Body of pancreas (tissue), 4 donors: ENCODE results near the gene AKAP8.

ENCODE experiments used
- POLR2A ChIP-seq, 3 donors: fragments of 450-650 bp; IDR thresholded peaks; one replicate each; pipeline ENCODE4 v1.6.1; 2016; ENCODE audit warnings: antibody characterized with exemption in 3 of 3, mild to moderate bottlenecking in 2 of 3
- TF ChIP-seq, protein P1 (sequence below), 7 experiments: fragments of 450-650 bp in 4 of 7; fragments of 200-600 bp in 3 of 7; sonication (generic) in 3 of 7; IDR thresholded peaks; one replicate each; pipeline ENCODE4 v1.5.1; 2016 to 2019; ENCODE audit warnings: antibody characterized with exemption in 7 of 7

- TF ChIP-seq, protein P1, sequence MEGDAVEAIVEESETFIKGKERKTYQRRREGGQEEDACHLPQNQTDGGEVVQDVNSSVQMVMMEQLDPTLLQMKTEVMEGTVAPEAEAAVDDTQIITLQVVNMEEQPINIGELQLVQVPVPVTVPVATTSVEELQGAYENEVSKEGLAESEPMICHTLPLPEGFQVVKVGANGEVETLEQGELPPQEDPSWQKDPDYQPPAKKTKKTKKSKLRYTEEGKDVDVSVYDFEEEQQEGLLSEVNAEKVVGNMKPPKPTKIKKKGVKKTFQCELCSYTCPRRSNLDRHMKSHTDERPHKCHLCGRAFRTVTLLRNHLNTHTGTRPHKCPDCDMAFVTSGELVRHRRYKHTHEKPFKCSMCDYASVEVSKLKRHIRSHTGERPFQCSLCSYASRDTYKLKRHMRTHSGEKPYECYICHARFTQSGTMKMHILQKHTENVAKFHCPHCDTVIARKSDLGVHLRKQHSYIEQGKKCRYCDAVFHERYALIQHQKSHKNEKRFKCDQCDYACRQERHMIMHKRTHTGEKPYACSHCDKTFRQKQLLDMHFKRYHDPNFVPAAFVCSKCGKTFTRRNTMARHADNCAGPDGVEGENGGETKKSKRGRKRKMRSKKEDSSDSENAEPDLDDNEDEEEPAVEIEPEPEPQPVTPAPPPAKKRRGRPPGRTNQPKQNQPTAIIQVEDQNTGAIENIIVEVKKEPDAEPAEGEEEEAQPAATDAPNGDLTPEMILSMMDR (IDR thresholded peaks at IDR 0.05) = no peak
- TF ChIP-seq POLR2A (IDR thresholded peaks at IDR 0.05) = no peak
Observed at GRCh38 chr19:15399635-15400034, 20.0 kb upstream of the AKAP8 start.
